ENCODE measurements around the gene CLIC3.

Gene CLIC3

GRCh38 chr9:136962163-136962562, 34.2 kb downstream of the CLIC3 start:
- DNase-seq, result no peak

- DNase-seq, result no peak
Measured at GRCh38 chr9:136961279-136962065, 34.9 kb downstream of the CLIC3 start.

GRCh38 chr9:136960938-136961275, 35.5 kb downstream of the CLIC3 start:
- DNase-seq, result no peak

GRCh38 chr9:136960212-136960937, 36.0 kb downstream of the CLIC3 start:
- no peak for DNase-seq

DNA sequence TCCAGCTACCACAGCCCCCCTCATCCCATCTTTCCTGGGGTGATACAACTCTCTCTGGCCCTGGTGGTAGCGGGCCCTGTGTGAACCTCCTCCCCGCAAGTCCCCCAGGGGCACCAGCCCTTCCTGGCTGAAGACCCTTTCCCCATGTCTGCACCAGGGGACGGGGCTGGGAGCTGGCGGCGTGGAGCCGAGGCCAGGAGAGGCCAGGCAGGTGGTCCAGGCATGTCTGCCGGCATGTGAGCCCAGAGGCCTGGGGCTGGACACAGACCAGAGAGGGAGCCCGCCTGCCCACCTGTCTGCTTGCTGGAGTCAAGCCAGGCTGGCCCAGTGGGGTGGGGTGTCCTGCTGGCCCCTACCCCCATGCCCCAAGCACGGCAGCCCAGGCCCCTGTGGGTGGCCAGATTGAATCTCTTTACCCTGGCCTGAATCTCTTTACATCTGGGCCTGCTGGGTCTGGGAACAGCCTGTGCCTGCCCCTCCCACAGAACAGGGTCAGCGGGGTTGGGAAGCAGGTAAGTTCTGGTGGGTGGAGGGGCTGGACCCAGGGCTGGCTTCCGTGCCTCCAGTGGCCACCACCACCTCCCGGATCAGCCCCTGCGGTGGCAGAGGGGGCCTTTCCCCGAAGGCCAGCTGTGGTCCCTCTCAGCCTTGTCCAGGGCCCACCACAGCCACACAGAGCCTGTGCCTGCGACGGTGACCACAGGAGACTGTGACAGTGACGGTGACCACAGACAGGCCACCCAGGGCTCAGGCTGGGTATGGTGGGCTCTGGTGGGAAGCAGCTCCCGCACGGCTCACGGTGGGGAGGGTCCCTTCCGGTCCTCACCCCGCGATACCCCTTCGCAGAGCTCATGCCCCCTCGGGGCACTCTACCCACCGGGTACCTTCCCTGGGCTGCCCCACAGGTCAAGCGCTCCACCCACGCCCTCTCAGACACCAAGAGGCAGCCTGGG, 37.2 kb downstream of the CLIC3 start:
- DNase-seq, result no peak

DNA sequence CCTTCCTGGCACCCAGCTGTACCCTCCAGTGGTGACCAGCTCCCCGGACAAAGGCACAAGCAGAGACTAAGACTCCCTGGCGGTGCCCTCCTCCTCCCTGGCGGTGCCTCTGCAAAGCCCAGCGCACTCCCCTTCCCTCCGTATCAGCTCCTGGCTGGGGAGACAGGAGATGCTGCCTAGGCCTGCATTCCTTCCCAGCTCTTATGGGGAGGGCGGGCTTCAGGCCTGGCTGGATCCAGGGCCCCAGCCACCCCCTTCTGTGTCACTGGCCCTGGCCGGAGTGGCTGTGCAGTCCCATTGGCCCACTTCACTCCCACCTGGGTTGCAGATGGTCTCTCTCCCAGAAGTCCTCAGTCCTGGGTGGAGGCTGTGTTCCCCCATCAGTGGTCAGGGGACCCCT, 37.9 kb downstream of the CLIC3 start:
- no peak for DNase-seq

GRCh38 chr9:136957901-136958300, 38.5 kb downstream of the CLIC3 start:
- no peak for DNase-seq

- DNase-seq, result no peak
Measured at GRCh38 chr9:136957461-136957860, 38.9 kb downstream of the CLIC3 start.

DNA sequence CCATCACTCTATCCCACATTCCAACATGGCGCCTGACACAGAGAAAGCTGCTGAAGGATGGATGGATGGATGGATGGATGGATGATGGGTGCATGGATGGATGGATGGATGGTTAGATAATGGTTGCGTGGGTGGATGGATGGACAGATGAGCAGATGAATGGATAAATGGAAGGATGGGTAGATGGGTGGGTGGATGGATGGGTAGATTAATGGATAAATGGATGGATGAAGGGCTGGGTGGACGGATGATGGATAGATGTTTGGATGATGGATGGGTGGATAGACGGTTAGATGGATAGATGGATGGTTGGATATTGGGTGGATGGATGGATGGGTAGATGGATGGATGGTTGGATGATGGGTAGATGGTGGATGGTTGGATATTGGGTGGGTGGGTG, 39.8 kb downstream of the CLIC3 start:
- no peak for DNase-seq

DNA sequence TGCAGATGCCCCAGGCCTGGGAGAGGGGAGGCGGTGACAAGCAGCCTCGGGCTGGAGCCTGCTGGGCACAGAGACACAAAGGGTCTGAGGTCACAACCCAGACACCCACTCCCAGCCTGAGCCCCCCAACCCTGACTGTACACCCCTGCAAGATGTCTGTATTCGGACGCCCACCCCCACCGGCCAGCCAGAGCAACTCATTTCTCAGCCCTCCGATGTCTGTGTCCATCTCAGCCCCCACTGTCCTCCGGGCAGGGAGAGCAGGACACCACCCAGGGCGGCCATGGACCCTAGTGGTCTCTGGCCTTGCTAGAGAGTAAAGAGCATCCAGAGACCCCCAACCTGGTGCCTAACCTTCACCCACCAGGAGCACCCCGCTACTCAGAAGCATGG, 40.4 kb downstream of the CLIC3 start:
- no peak for DNase-seq

GRCh38 chr9:136955202-136955942, 41.0 kb downstream of the CLIC3 start:
- no peak for DNase-seq

GRCh38 chr9:136954270-136955083, 41.9 kb downstream of the CLIC3 start:
- DNase-seq, result no peak

DNA sequence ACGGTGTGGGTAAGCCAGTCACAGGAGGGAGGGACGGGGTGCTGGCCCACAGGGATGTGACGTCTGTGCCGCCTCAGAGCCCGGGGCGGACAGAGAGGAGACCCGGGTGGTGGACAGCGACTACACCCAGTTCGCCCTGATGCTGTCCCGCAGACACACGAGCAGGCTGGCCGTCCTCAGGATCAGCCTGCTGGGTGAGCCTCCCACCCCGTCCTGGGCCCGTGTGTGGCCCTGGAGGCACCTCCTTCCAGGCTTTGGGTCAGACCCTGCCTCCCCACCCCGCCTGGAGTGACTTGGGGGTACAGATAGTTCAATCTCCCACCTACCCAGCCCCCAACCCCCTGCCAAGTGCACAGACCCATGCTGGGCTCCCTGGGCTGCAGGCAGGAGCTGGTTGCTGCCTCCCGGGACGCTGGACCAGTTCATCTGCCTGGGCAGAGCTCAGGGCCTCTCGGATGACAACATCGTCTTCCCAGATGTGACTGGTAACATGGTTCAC, 42.5 kb downstream of the CLIC3 start:
- DNase-seq, result no peak

- no peak for DNase-seq
Measured at GRCh38 chr9:136952876-136953770, 43.2 kb downstream of the CLIC3 start.

DNA sequence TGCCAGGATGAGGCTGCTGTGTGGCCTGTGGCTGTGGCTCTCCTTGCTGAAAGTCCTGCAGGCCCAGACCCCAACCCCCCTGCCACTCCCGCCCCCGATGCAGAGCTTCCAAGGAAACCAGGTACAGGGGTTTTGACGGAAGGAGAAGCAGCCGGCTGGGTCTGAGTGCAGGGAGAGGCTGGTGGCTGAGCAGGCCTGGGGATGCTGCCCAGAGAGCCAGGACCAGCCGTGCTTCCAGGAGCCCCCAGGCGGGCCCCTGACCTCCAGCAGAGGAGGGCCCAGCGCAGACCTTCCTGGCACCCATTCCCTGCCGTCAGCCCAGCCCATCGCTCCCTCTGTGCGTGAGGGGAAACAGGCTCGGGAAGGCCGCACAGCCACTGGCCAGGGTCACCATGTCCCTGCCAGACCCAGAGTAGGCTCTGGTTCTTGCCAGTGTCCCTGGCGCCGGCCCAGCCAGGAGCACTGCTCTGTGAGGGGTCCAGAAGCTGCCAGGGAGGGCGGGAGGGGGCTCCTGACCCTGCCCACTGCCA, 44.0 kb downstream of the CLIC3 start:
- no peak for DNase-seq

DNA sequence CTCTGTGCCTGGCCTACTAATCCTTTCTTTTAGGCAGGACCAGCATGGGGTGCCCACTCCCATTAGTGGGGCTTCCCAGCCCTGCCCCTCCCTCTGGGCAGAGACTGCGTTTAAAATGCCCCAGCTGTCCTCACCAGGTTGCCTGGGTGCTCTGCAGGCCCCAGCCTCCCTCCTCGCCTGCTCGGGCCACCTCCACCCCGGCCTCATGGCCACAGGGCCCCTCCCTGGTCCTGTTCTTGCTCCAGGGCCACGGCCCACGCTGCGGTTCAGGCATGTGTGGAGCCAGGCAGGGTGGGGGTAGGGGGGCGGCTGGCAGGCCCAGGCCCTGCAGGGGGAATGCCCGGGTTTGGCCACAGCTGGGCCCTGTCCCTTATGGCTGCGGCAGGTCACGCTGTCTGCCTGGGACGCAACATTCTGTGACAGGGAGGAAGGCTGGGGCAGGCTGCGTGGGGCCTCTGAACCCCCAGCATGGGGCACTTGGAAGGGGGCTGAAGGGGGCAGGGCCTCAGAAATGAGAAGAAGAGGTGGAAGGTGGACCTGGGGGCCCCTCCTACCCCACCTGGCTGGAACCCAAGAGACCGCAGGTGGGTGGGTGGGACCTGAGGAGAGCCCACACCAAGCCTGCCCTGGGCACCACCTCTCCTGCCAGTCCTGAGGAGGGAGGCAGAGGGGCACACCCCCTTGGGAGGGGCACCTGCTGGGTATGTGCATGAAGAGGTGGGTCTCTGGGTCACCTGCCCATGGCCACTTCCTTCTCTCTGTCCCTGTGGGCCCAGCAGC, 44.6 kb downstream of the CLIC3 start, which contains the start of gene LCN12:
Gene LCN12, plus strand, starts transcription at position 733 of the 780 bp plus-strand sequence. CDS start 55 bp downstream, outside the sequence.
- no peak for DNase-seq

DNA sequence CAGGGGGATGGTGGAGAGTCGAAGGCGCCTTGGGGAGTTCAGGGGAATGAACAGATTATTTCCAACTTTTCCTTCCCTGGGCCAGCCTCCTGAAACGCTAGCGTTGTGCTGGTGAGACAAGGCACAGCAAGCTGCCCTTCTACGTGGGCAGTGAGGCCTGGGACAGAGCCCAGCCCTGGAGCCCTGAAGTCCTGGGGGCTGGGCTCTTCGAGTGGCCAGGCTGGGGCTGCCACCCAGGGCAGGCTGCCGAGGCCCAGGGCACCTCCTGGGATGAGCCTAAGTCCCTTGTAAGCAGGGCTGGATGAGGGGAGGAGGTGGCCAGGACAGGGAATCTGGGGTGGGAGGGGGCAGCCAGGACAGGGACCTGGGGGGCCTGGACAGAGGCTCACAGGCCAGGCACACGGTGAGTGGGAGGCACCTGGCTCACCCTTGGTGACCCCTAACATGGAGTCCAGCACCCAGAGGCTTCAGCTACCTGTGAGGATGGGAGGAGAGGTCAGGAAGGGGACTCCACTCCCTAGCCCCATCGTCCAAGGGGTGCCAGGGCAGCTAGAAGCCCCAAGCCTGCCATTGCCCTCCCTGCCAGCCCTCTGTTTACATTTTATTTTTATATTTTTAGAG, 45.6 kb downstream of the CLIC3 start:
- no peak for DNase-seq

DNA sequence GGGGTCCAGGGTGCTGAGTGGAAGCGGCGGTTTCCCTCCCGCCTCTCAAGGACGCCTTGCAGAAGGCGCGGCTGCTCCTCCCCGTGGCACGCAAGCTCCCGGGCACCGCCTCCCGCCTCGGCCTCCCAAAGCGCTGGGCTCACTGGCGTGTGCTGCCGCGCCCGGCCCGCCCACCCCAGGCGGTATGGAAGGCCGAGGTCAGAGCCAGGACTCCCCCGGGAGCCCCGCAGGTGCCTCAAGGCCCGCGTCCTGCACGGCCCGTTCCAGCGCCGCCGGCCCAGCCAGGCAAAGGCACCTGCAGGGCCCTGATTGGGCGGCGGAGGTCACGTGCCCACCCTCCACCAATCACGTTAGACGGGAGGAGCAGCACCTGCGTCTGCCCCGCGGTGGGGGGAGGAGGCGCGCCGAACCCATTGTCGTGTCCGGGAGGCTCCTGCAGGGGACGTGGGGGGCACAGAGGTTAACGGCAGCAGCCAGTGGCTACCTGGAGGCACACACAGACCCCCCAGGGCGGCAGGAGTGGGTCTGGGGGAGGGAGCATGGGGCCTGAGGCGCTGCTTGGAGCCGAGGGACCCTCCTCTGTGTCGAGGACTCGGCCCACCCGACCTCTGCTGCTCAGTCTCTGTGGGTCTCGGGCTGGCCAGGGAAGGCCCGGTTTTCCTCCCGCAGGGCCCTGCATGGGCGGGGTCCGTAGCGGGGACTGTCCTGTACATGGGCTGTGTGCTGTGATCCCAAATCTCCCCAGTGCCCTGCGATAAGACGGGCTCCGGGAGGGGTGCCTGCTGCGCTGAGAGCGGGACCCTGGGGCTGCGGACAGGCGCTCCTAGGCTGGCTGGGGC, 46.3 kb downstream of the CLIC3 start:
- peak; percentile 94 to 96 for DNase-seq
